Caco-2 (cell line): Measurements from ENCODE around the gene TBC1D2B. TPM values are rescaled to one million over a fixed set of nuclear protein-coding genes. Genes with fewer than 3 reads are reported as not detected.

Experiments
- BruUV-seq: library from RNA; stranded (reverse); fragments of 400-500 nt; replicated peaks from 2 replicates; lab custom pipeline; 2021; lab: Mats Ljungman, UMichigan
- CTCF ChIA-PET: fragments of 300-600 bp; sonication (Branson Sonifier 250); formaldehyde crosslinking; loops from one replicate; lab custom pipeline; 2022; ENCODE audit warnings: antibody characterized with exemption; lab: Charles Lee
- POLR2A ChIA-PET: fragments of 300-600 bp; sonication (Branson Sonifier 250); formaldehyde crosslinking; loops from one replicate; lab custom pipeline; 2022; ENCODE audit warnings: antibody characterized with exemption; lab: Charles Lee
- DNase-seq, 2 experiments: peaks; one replicate each; pipeline versions ENCODE4 v3.0.0 to v3.0.0-alpha.2; 2020 to 2022
- H3K27me3 ChIP-seq: replicated peaks from 2 replicates; pipeline ENCODE4 v1.6.0; 2011; ENCODE audit warnings: low read length; ENCODE audit not compliant: control insufficient read depth, insufficient read depth
- H3K36me3 ChIP-seq: 2 replicates; pipeline ENCODE4 v1.5.1; 2011; ENCODE audit warnings: low read length; ENCODE audit not compliant: control insufficient read depth, insufficient read depth
- H3K4me1 ChIP-seq: fragments of 250-450 bp; sonication (Bioruptor Pico); 2 replicates; pipeline ENCODE4 v1.5.1; 2020; ENCODE audit warnings: mild to moderate bottlenecking
- H3K4me3 ChIP-seq: 2 replicates; pipeline ENCODE4 v1.5.1; 2011; ENCODE audit warnings: low read depth, mild to moderate bottlenecking, control low read depth, low read length
- H3K9me3 ChIP-seq: fragments of 250-450 bp; sonication (Bioruptor Pico); 2 replicates; pipeline ENCODE4 v1.5.1; 2020; ENCODE audit warnings: mild to moderate bottlenecking, moderate library complexity
- H3K27ac Mint-ChIP-seq: one replicate; pipeline ENCODE4 v1.8.0; 2022; ENCODE audit warnings: mixed read lengths; ENCODE audit not compliant: unreplicated experiment
- H3K27me3 Mint-ChIP-seq: one replicate; pipeline ENCODE4 v1.8.0; 2022; ENCODE audit warnings: mixed read lengths; ENCODE audit not compliant: insufficient read depth, unreplicated experiment
- H3K36me3 Mint-ChIP-seq: one replicate; pipeline ENCODE4 v1.8.0; 2022; ENCODE audit warnings: mild to moderate bottlenecking, mixed read lengths; ENCODE audit not compliant: insufficient read depth, unreplicated experiment
- H3K4me1 Mint-ChIP-seq: one replicate; pipeline ENCODE4 v1.8.0; 2022; ENCODE audit warnings: low read depth, mixed read lengths; ENCODE audit not compliant: unreplicated experiment
- H3K4me3 Mint-ChIP-seq: one replicate; pipeline ENCODE4 v1.8.0; 2022; ENCODE audit warnings: mild to moderate bottlenecking, moderate library complexity, mixed read lengths; ENCODE audit not compliant: unreplicated experiment
- H3K9me3 Mint-ChIP-seq: one replicate; pipeline ENCODE4 v1.8.0; 2022; ENCODE audit warnings: mixed read lengths; ENCODE audit not compliant: unreplicated experiment
- intact Hi-C: fragments of 100-400 bp; cut with micrococcal nuclease; formaldehyde crosslinking; loops from one replicate; pipeline ENCODE4 v1.10.0; 2022; ENCODE audit not compliant: unreplicated experiment
- total RNA-seq: library from RNA; stranded (reverse); gene quantifications from 2 replicates; pipeline ENCODE4 v1.2.3, GENCODE V29; 2022
- TF ChIP-seq, protein P1 (sequence below), 2 experiments: fragments of 200-600 bp in 1 of 2; IDR thresholded peaks; 1 replicate in 1 of 2; 2 replicates in 1 of 2; pipeline versions ENCODE4 v1.5.1 to v1.8.0; 2011 to 2022; ENCODE audit warnings: antibody characterized with exemption in 1 of 2, control low read depth in 1 of 2, inconsistent platforms in 1 of 2, low read depth in 1 of 2, low read length in 1 of 2, mild to moderate bottlenecking in 1 of 2, moderate library complexity in 1 of 2; ENCODE audit not compliant: insufficient read depth in 1 of 2, severe bottlenecking in 1 of 2, unreplicated experiment in 1 of 2

The TBC1D2B gene
- total RNA-seq, 1 experiment from 2014 or later, result 18.3 TPM

DNA sequence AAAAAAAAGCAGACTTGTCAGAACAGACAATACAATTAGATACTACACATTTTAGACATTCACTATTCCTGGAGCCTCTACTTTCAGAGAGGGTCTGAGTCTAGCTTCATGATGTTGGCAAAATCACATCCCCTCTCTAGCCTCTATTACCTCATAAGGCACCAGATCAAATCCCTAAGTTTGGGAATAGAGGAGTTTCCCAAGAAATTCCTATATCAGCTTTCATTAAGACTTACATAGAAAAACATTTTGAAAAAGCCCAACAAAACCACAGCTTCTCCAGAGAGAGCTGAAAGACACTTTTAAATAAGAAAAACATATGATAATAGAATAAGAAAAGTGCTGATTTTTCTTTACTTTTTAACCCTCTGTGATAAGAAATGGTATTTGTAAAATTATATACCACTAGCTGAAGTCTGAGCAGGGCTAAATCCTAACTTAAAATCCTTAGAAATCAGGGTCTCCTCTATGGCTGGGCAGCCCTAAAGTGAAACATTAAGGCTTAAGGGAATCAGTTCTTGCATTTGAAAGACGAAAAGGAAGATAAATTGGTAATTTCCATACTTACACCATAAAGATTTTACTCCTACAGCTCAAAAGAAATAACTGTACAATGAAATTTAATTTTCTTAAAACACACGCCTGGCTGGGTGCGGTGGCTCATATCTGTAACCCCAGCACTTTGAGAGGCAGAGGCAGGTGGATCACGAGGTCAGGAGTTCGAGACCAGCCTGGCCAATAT is 4.3 kb downstream of the TBC1D2B start:
- ChIA-PET CTCF (interaction anchor here (0.7 kb wide), 1 partner anchor 10 kb away, joined by 3 read pairs; no protein-coding TSS in a partner anchor), POLR2A (no interaction called here)
- Mint-ChIP-seq H3K27me3 (no peaks in the 10 kb centered on the region), H3K4me3 (no peak overlapping the region), H3K4me1 (peaks cover 14% of the 10 kb centered on the region), H3K9me3 (no peaks in the 10 kb centered on the region), H3K36me3 (peaks cover 5% of the 10 kb centered on the region), H3K27ac (no peak overlapping the region)
- intact Hi-C loops, result no loop called here
- no peak for DNase-seq
- Histone ChIP-seq H3K36me3 (no peaks in the 10 kb centered on the region), H3K9me3 (no peaks in the 10 kb centered on the region), H3K4me3 (no peak overlapping the region), H3K4me1 (peaks cover 9% of the 10 kb centered on the region; the same call in 1 of the 2 replicates), H3K27me3 (no peaks in the 10 kb centered on the region)
- no TSS peak for BruUV-seq
- TF ChIP-seq, protein P1, sequence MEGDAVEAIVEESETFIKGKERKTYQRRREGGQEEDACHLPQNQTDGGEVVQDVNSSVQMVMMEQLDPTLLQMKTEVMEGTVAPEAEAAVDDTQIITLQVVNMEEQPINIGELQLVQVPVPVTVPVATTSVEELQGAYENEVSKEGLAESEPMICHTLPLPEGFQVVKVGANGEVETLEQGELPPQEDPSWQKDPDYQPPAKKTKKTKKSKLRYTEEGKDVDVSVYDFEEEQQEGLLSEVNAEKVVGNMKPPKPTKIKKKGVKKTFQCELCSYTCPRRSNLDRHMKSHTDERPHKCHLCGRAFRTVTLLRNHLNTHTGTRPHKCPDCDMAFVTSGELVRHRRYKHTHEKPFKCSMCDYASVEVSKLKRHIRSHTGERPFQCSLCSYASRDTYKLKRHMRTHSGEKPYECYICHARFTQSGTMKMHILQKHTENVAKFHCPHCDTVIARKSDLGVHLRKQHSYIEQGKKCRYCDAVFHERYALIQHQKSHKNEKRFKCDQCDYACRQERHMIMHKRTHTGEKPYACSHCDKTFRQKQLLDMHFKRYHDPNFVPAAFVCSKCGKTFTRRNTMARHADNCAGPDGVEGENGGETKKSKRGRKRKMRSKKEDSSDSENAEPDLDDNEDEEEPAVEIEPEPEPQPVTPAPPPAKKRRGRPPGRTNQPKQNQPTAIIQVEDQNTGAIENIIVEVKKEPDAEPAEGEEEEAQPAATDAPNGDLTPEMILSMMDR (IDR thresholded peaks at IDR 0.05; ENCODE audit: insufficient read depth in 1 of 2, low read depth in 1 of 2, low read length in 1 of 2, severe bottlenecking in 1 of 2, unreplicated experiment in 1 of 2), result no peak

GRCh38 chr15:78072080-78072892 is 5.2 kb downstream of the TBC1D2B start:
- intact Hi-C loops, result loop anchor here (1.0 kb wide), 1 partner anchor 44 kb away; no protein-coding TSS in a partner anchor
- Mint-ChIP-seq H3K4me1 (peaks cover 14% of the 10 kb centered on the region), H3K4me3 (no peak overlapping the region), H3K27ac (no peak overlapping the region), H3K36me3 (peaks cover 5% of the 10 kb centered on the region), H3K9me3 (no peaks in the 10 kb centered on the region), H3K27me3 (no peaks in the 10 kb centered on the region)
- Histone ChIP-seq H3K36me3 (no peaks in the 10 kb centered on the region), H3K27me3 (no peaks in the 10 kb centered on the region), H3K9me3 (no peaks in the 10 kb centered on the region), H3K4me3 (no peak overlapping the region), H3K4me1 (peaks cover 11% of the 10 kb centered on the region; the same call in 1 of the 2 replicates)
- BruUV-seq, result no TSS peak
- CTCF ChIA-PET, result interaction anchor here (0.7 kb wide), 1 partner anchor 9 kb away, joined by 3 read pairs; no protein-coding TSS in a partner anchor
- DNase-seq, result no peak
- TF ChIP-seq, protein P1 (IDR thresholded peaks at IDR 0.05; ENCODE audit: insufficient read depth in 1 of 2, low read depth in 1 of 2, low read length in 1 of 2, severe bottlenecking in 1 of 2, unreplicated experiment in 1 of 2), result no peak
- POLR2A ChIA-PET, result no interaction called here

DNA sequence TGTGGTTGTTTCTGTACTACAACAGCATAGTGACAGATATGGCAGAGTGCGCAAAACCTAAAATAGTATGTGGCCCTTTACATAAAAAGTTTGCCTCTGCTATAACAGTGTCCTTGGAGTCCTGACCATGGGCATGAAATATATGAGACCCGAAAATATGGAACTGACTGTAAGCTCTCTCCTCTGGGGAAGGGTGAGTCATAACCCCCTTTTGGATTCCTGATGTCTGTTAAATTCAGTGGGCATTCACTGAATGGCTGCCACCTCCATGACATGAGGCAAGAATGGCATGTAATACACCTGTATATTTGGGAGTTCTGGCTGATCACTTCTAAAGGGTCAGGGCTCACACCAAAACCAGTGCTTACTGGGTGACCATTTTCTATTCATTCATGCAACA is 6.1 kb downstream of the TBC1D2B start:
- H3K27ac Mint-ChIP-seq, result no peak overlapping the region
- POLR2A ChIA-PET, result no interaction called here

More for the DNA sequence above, 6.1 kb downstream of the TBC1D2B start:
- Mint-ChIP-seq H3K27me3 (no peaks in the 10 kb centered on the region), H3K9me3 (no peaks in the 10 kb centered on the region), H3K4me1 (peaks cover 14% of the 10 kb centered on the region), H3K4me3 (no peak overlapping the region), H3K36me3 (no peaks in the 10 kb centered on the region)
- Histone ChIP-seq H3K4me3 (no peak overlapping the region), H3K4me1 (peaks cover 17% of the 10 kb centered on the region; the same call in 1 of the 2 replicates), H3K27me3 (no peaks in the 10 kb centered on the region), H3K9me3 (no peaks in the 10 kb centered on the region), H3K36me3 (no peaks in the 10 kb centered on the region)
- DNase-seq, result no peak
- TF ChIP-seq, protein P1 (IDR thresholded peaks at IDR 0.05; ENCODE audit: insufficient read depth in 1 of 2, low read depth in 1 of 2, low read length in 1 of 2, severe bottlenecking in 1 of 2, unreplicated experiment in 1 of 2), result no peak
- intact Hi-C loops, result no loop called here
- BruUV-seq, result no TSS peak
- CTCF ChIA-PET, result no interaction called here
